Activated naive CD4-positive, alpha-beta T cell (primary cell): ENCODE data around the gene THSD7A.

Experiments
- DNase-seq, 4 experiments: peaks; one replicate each; lab custom pipeline; 2025; lab: John Stamatoyannopoulos, UW

THSD7A gene

DNA sequence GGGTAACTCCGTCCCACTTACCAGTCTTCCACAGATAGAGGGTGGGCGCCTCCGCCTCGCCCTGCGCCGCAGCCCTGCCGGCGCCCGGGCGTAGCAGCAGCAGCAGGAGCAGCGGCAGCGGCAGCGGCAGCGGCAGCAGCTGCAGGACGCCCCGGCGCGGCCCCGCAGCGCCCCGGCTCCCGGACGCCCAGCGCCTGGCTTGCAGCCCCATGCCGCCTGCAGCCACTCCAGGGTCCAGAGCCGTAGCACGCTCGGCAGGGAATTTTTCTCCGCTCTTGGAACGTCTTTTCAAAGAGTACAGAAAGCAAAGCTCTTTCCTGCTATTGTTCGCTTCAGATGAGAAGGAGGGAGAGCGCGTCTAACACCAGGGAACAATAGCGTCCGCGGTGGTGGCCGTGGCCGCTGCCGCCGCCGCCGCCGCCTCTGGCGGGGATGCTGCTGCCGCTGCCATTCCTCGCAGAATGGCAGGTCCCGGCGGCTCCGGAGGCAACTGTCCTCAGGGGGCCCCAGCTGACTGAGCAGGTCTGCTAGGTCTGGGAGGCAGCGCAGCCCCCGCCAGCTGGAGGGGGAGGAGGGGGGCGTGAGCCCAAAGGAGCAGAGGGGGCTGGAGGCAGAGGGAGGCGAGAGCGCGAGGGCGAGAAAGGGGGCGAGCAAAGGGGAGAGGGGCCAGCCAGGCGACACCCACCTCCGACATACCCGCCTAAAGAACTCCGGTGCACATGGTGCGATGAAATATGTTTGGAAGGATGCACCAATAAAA, at the start of gene THSD7A:
TSS of gene THSD7A (minus strand) at position 463 of the 760 bp plus-strand sequence. CDS start at position 211, 252 bp downstream.
- DNase-seq: no peak

DNA sequence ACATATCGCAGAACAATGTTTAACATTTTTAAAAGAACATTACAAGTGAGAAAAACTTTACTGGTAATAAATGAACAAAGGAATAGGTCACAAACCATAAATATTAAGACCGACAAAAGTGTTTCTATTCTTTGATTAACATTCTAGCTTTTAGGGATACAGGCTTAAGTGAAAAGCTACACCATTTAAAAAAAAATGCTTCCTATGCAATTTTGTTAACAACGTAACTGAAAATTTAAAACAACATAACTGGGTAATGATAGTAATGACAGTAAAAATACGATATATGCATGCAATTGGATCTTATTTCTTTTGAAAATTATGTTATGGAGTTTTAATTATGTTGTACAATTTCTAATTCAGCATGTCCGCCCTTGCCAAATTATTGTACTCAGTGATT, 49.7 kb upstream of the THSD7A start:
- no peak for DNase-seq

DNA sequence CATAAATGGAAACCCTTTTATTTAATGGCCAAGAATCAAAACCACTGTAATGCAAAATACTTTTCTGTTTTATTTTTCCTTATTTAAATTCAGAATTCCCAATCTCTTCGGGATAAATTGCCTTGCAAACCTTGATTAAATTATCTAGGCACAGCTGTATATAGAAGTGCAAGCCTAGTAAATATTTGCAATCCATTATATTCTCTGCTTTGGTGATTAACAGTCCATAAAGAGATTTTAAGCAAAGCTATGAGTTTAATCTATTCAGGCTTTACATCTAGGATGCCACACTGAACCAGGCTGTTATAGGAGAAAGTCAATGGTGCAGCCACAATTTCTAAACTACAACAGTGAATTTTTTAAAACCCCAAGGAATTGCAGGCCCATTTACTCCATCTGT, 43.6 kb upstream of the THSD7A start:
- DNase-seq: no peak

DNA sequence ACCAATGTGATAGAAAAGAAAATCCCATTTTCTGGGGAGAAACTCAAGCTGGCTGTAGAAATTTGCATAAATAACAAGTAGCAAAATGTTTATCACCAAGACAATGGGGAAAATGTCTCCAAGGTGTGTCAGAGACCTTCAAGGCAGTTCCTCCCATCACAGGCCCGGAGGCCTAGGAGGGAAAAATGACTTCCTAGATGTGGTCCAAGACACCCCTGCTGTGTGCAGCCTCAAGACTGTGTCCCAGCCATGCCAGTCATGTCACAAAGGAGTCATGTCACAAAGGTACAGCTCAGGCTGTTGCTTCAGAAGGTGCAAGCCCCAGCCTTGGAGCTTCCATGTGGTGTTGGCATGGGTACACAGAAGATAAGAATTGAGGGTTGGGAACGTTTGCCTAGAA, 33.7 kb upstream of the THSD7A start:
- DNase-seq: no peak

GRCh38 chr7:11858622-11859302, 26.8 kb upstream of the THSD7A start:
- no peak for DNase-seq

DNA sequence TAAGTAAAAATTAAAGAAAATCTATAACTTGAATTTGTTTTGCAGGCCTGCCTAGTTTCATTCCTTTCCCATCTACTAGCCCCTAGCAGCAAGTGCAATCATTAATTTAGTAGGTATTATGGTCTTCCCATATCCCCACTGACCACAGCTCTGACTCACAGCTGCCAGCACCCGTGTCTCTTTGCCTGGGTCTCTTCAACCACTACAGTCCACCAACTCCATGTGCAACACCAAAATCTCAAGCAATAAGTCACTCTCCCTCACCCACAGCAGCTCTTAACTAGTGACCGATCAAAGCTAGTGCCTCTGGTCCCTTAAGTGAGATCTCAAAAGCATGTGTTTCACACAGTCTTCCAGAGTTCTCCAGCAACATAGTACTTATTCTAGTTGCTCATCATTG, 26.0 kb upstream of the THSD7A start:
- no peak for DNase-seq

DNA sequence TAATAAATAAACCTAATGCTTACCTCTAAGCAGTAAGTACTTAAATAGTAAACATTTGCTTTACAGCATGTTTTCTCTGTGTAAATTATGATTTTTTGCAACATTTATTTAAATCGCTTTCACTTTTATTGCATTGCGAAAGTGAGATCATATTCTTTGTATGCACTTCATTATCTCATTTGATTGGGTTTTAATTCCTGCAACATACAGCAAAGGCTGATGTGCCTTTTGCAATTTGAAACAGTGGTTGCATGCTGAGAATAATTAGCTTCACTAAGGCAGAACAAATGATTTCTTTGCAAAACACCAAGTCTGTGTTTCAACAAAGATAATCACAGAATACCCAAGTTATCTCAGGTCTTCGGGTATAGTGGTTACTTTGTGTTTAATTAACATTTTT, 16.3 kb upstream of the THSD7A start:
- no peak for DNase-seq

- no peak for DNase-seq
Observed at GRCh38 chr7:11847336-11847735, 15.3 kb upstream of the THSD7A start.

- no peak for DNase-seq
Observed at GRCh38 chr7:11846361-11846955, 14.5 kb upstream of the THSD7A start.

DNA sequence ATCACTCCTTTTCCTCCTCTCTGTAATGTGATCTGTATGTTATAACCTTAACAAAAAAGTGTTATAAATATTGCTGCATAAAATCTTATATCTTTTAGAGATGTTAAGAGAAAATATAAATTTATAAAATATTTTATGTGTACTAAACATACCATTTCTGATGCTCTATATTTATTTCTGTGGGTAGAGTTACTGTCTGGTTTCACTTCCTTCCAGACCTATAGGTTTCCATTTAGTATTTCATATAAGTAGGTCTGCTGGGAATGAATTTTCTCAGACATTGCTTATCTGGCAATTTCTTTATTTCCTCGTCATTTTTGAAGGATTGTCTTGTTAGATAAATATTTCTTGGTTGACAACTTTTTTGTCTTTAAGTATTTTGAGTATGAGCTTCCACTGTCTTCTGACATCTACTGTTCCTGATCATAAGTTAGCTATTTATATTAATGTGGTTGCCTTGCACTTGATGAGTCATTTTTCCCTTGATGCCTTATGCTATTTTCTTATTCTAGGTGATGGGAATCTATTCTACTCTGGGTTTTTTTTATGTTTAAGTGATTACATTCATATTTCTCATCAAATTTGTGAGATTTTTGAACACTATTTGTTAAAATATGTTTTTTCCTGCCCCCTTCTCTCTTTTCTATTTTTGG, 11.2 kb upstream of the THSD7A start:
- DNase-seq: no peak

DNA sequence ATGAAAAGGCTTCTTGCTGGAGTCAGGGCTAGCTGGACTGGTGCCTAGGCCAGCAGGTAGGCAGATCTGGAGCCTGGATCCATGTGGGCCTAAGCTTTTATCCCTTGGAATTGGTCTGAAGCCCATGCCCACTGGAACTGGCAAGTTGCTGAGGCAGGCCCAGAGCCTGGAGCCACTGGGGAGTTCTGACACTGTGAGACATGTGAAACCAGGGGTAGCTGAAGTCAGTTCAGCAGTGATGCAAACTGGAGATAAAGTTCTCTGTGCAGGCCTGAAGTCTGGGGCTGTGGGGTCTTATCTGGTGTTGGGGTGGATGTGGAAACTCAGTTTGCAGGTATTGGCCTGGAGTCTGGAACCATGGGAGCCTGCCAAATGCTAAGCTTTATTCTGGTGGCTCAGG, 9.7 kb upstream of the THSD7A start:
- no peak for DNase-seq

DNA sequence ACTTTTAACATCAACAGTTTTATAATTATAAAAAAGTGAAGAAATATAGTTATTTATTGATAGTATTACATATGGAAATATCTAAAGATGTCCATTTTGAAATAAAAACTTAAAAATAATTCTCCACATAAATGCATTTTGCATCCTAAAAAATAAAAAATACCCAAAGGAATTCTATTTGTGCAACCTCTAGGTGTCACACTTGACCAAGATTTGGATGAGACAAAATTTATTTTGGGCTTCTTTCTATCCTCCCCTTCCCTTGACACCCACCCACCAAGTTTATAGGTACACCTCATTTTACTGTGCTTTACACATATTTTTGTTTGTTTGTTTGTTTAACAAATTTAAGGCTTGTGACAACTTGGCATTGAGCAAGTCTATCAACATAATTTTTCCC, 3.3 kb upstream of the THSD7A start:
- DNase-seq: no peak

GRCh38 chr7:11833431-11833830, 1.4 kb upstream of the THSD7A start:
- DNase-seq: no peak

- no peak for DNase-seq
Observed at GRCh38 chr7:11831156-11831735, 752 bp downstream of the THSD7A start.

DNA sequence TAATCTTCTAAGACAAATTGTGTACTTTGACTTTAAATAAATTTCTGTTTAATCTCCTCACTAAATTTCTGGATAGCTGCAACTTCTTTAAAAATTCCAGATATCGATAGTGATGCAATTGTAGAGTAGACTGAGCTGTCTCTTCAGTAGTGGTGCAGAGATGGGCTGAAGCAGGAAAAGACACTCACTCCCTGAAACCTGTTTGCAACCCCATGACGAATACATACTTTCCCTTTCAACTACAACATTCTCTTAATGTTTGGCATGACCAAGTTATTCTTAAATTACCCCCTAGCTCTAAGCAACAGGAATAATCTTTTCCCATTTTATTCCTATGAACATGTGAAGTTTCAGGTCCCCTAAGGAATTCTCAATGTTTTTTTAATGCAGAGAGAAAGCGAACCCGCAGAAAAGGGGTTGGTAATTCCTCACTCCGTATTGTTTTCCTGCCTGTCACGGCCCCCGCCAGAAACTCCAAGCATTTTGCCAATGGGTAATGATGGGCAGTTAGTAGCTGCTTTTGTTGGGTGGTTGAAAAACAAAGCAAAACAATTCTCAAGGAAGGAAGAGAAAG, 1.3 kb downstream of the THSD7A start:
- no peak for DNase-seq

DNA sequence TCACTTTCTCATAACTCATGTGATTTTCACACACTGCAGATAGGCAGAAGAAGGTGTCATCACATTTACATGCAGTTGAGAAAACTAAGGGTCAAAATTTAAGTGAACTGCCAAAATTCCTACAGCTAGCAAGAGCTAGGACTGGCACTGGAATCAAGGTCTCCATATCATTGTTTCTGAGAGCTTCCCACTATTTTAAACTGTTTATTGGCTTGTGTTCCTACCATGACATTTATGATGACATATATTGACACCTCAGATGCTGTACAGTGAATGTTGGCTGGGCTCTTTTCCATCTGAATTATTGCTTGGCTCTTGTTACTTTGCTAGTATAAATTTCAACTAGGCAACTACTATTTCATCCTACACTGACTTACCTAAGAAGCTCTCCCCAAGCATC, 2.0 kb downstream of the THSD7A start:
- no peak for DNase-seq

DNA sequence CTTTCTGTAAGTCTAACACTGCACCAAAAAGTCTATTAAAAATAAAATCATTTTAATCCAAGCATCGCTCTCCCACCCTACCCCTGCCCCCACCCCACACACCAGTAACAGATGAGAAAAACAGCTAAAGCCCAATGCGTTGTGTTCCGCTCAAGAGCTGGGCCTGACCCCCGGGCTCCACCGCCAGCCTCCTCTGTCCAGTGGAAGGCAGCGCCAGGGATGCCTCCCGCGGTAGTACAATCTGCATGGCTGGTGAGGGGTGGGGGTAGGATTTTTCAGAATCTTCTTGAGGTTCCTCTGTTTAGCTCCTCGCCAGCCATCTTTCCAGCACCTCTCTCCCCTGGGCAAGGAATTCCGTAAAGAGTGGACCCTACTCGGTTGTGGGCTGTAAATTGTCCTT, 12.1 kb downstream of the THSD7A start:
- DNase-seq: no peak

- DNase-seq: no peak
Observed at GRCh38 chr7:11819271-11819670, 12.7 kb downstream of the THSD7A start.

- no peak for DNase-seq
Observed at GRCh38 chr7:11818281-11818680, 13.7 kb downstream of the THSD7A start.

DNA sequence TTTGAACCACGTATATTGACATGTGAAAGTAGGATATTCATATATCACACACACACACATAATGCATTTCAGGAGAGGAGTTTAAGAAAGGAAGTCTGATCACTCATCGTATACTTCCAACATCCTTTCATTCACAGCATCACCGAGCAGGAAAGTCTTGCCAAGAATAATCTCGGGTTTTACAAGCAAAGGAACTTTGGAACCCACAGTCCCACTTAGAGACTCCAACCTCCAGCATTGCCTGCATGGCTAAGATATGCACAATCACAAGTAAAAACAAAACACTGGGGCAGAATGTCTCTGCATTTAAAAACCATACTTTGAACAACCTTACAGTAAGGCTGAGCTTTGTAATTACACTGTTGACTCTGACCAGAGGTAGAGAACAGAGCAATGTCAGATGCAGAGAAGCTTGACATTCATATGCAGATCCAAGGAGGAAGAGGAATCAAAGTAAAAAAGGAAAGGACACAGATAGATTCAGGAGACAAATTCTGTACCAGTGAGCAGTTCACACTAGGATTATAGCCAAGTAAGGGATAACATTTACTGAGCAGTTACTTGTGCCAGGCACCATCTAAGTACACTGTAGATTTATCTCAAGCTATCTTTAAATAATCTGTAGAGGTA, 14.8 kb downstream of the THSD7A start:
- DNase-seq: no peak

DNA sequence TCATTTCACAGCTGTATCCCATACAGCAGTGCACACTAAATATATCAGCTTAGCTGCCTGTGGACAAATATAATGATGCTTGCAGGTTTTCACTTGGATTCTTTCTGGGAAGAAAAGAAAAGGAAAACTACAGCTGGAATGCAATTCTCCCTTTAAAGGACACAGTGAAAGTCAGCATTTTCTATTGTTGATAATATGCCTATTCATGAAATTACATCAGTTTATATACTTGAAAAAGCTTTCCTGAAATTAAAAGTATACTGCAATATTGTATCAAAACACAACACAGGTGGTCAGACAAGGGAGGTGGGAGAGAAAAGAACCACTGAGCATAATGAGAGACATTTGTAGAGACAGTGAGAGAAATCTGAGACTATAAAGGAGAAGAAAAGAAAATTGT, 20.3 kb downstream of the THSD7A start:
- DNase-seq: no peak
